Measurements from ENCODE around the gene WTAP.
"Not testable (repeated sequence)": the region's sequence is repeated elsewhere in the genome, so short reads cannot be mapped to it uniquely, and the experiment has no call there.

Gene WTAP

GRCh38 chr6:159700970-159701369 is 26.3 kb upstream of the WTAP start:
- peak overlapping the region; percentile 64 for H3K9ac ChIP-seq (ENCODE audit: low read depth, low read length)

GRCh38 chr6:159701413-159701999 is 25.8 kb upstream of the WTAP start:
- H3K4me1 ChIP-seq (ENCODE audit: control insufficient read depth, insufficient read depth, low read length), result peaks cover 19% of the 10 kb centered on the region
- H3K9me3 ChIP-seq (replicated peaks; ENCODE audit: low read length), result no peaks in the 10 kb centered on the region
- peak overlapping the region; percentile 63 for H3K4me2 ChIP-seq (ENCODE audit: low read length)
- no peak overlapping the region for H3K4me3 ChIP-seq (ENCODE audit: low read length)
- H3K27me3 ChIP-seq (ENCODE audit: control insufficient read depth, insufficient read depth, low read length), result no peaks in the 10 kb centered on the region
- H3K36me3 ChIP-seq (ENCODE audit: insufficient read depth, low read length), result no peaks in the 10 kb centered on the region
- H3K9ac ChIP-seq (ENCODE audit: low read depth, low read length), result peak overlapping the region; percentile 64

More at GRCh38 chr6:159700970-159701369, 26.3 kb upstream of the WTAP start:
- peak overlapping the region; percentile 63 for H3K4me2 ChIP-seq (ENCODE audit: low read length)
- H3K4me1 ChIP-seq (ENCODE audit: control insufficient read depth, insufficient read depth, low read length), result peaks cover 19% of the 10 kb centered on the region
- H3K27me3 ChIP-seq (ENCODE audit: control insufficient read depth, insufficient read depth, low read length), result no peaks in the 10 kb centered on the region
- no peak overlapping the region for H3K4me3 ChIP-seq (ENCODE audit: low read length)
- no peaks in the 10 kb centered on the region for H3K9me3 ChIP-seq (replicated peaks; ENCODE audit: low read length)
- no peaks in the 10 kb centered on the region for H3K36me3 ChIP-seq (ENCODE audit: insufficient read depth, low read length)

- not testable (repeated sequence) for H3K4me2 ChIP-seq (ENCODE audit: low read length); H3K9ac ChIP-seq (ENCODE audit: low read depth, low read length); H3K4me1 ChIP-seq (ENCODE audit: control insufficient read depth, insufficient read depth, low read length); H3K36me3 ChIP-seq (ENCODE audit: insufficient read depth, low read length); H3K9me3 ChIP-seq (replicated peaks; ENCODE audit: low read length); H3K4me3 ChIP-seq (ENCODE audit: low read length); H3K27me3 ChIP-seq (ENCODE audit: control insufficient read depth, insufficient read depth, low read length)
Observed at GRCh38 chr6:159710603-159711002, 16.7 kb upstream of the WTAP start.

DNA sequence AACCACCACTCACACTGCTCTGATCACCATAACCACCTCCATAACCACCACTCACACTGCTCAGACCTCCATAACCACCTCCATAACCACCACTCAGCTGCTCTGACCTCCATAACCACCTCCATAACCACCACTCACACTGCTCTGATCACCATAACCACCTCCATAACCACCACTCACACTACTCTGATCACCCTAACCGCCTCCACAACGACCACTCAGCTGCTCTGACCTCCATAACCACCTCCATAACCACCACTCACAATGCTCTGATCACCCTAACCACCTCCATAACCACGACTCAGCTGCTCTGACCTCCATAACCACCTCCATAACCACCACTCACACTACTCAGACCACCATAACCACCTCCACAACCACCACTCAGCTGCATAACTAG is 14.9 kb upstream of the WTAP start:
- H3K4me2 ChIP-seq (ENCODE audit: low read length); H3K4me3 ChIP-seq (ENCODE audit: low read length); H3K9ac ChIP-seq (ENCODE audit: low read depth, low read length); H3K9me3 ChIP-seq (replicated peaks; ENCODE audit: low read length); H3K27me3 ChIP-seq (ENCODE audit: control insufficient read depth, insufficient read depth, low read length); H3K36me3 ChIP-seq (ENCODE audit: insufficient read depth, low read length): not testable (repeated sequence)
- H3K4me1 ChIP-seq (ENCODE audit: control insufficient read depth, insufficient read depth, low read length), result peaks cover 14% of the 10 kb centered on the region

- H3K4me2 ChIP-seq (ENCODE audit: low read length), result no peak overlapping the region
- peaks cover 20% of the 10 kb centered on the region for H3K4me1 ChIP-seq (ENCODE audit: control insufficient read depth, insufficient read depth, low read length)
- H3K36me3 ChIP-seq (ENCODE audit: insufficient read depth, low read length), result no peaks in the 10 kb centered on the region
- no peak overlapping the region for H3K4me3 ChIP-seq (ENCODE audit: low read length)
- no peaks in the 10 kb centered on the region for H3K27me3 ChIP-seq (ENCODE audit: control insufficient read depth, insufficient read depth, low read length)
- no peak overlapping the region for H3K9ac ChIP-seq (ENCODE audit: low read depth, low read length)
- no peaks in the 10 kb centered on the region for H3K9me3 ChIP-seq (replicated peaks; ENCODE audit: low read length)
Observed at GRCh38 chr6:159713984-159714383, 13.3 kb upstream of the WTAP start.

DNA sequence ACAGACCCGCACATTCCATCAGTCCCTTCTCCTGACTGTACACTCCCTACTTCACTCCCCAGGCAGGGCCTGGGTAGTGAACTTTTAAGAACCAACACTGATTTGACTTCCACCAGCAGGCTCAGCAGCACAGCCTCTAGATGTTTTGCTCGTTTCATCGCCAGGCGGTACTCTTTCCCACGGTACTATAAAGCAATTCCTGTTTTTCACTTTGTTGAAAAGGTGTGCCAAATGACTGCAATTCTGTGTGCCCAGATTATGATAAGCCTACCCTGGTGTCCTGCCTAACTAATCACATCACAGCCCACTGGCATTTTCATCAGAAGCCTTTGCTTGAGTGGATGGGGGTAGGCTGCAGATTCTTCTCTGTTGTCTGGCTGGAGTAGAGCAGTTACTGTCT is 12.9 kb upstream of the WTAP start:
- H3K4me3 ChIP-seq (ENCODE audit: low read length), result no peak overlapping the region
- peaks cover 20% of the 10 kb centered on the region for H3K4me1 ChIP-seq (ENCODE audit: control insufficient read depth, insufficient read depth, low read length)
- H3K27me3 ChIP-seq (ENCODE audit: control insufficient read depth, insufficient read depth, low read length), result no peaks in the 10 kb centered on the region
- H3K4me2 ChIP-seq (ENCODE audit: low read length), result no peak overlapping the region
- no peaks in the 10 kb centered on the region for H3K9me3 ChIP-seq (replicated peaks; ENCODE audit: low read length)
- H3K36me3 ChIP-seq (ENCODE audit: insufficient read depth, low read length), result no peaks in the 10 kb centered on the region
- no peak overlapping the region for H3K9ac ChIP-seq (ENCODE audit: low read depth, low read length)

- Histone ChIP-seq H3K4me2 (ENCODE audit: low read length) (no peak overlapping the region), H3K27me3 (ENCODE audit: control insufficient read depth, insufficient read depth, low read length) (no peaks in the 10 kb centered on the region), H3K9ac (ENCODE audit: low read depth, low read length) (no peak overlapping the region), H3K36me3 (ENCODE audit: insufficient read depth, low read length) (no peaks in the 10 kb centered on the region), H3K4me1 (ENCODE audit: control insufficient read depth, insufficient read depth, low read length) (peaks cover 20% of the 10 kb centered on the region), H3K4me3 (ENCODE audit: low read length) (no peak overlapping the region), H3K9me3 (replicated peaks; ENCODE audit: low read length) (no peaks in the 10 kb centered on the region)
Observed at GRCh38 chr6:159715166-159715565, 12.1 kb upstream of the WTAP start.

GRCh38 chr6:159715605-159716004 is 11.7 kb upstream of the WTAP start:
- no peak overlapping the region for H3K4me2 ChIP-seq (ENCODE audit: low read length)
- no peaks in the 10 kb centered on the region for H3K27me3 ChIP-seq (ENCODE audit: control insufficient read depth, insufficient read depth, low read length)
- H3K9me3 ChIP-seq (replicated peaks; ENCODE audit: low read length), result no peaks in the 10 kb centered on the region
- H3K4me3 ChIP-seq (ENCODE audit: low read length), result no peak overlapping the region
- no peak overlapping the region for H3K9ac ChIP-seq (ENCODE audit: low read depth, low read length)
- peaks cover 20% of the 10 kb centered on the region for H3K4me1 ChIP-seq (ENCODE audit: control insufficient read depth, insufficient read depth, low read length)
- no peaks in the 10 kb centered on the region for H3K36me3 ChIP-seq (ENCODE audit: insufficient read depth, low read length)

GRCh38 chr6:159716247-159717096 is 10.8 kb upstream of the WTAP start:
- Histone ChIP-seq H3K9me3 (replicated peaks; ENCODE audit: low read length) (no peaks in the 10 kb centered on the region), H3K4me1 (ENCODE audit: control insufficient read depth, insufficient read depth, low read length) (peaks cover 20% of the 10 kb centered on the region), H3K4me3 (ENCODE audit: low read length) (peak overlapping the region; percentile 43), H3K9ac (ENCODE audit: low read depth, low read length) (peak overlapping the region; percentile 23), H3K4me2 (ENCODE audit: low read length) (peak overlapping the region; percentile 67), H3K27me3 (ENCODE audit: control insufficient read depth, insufficient read depth, low read length) (no peaks in the 10 kb centered on the region), H3K36me3 (ENCODE audit: insufficient read depth, low read length) (no peaks in the 10 kb centered on the region)

DNA sequence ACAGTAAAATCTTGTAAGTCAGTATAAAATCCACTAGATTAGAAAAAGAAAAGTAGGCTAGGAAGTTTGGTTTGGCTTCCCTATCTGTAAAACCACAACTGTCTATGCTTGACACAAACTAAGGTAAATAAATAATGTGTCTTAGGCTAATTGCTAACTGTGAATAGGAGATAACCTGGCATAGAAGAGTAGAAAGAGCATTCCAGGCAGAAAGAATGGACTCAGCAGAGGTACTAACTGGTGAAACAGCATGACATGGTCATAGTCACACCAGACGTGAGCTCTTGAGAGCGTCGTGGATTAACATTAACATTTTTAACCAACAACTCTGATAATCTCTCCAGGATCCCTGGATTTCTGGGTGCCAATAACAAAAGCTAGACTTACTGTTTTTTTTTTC is 8.7 kb upstream of the WTAP start:
- Histone ChIP-seq H3K4me3 (ENCODE audit: low read length) (no peak overlapping the region), H3K4me2 (ENCODE audit: low read length) (no peak overlapping the region), H3K27me3 (ENCODE audit: control insufficient read depth, insufficient read depth, low read length) (no peaks in the 10 kb centered on the region), H3K9ac (ENCODE audit: low read depth, low read length) (no peak overlapping the region), H3K36me3 (ENCODE audit: insufficient read depth, low read length) (no peaks in the 10 kb centered on the region), H3K9me3 (replicated peaks; ENCODE audit: low read length) (no peaks in the 10 kb centered on the region), H3K4me1 (ENCODE audit: control insufficient read depth, insufficient read depth, low read length) (peaks cover 20% of the 10 kb centered on the region)

GRCh38 chr6:159719287-159719686 is 8.0 kb upstream of the WTAP start:
- no peak overlapping the region for H3K4me3 ChIP-seq (ENCODE audit: low read length)

DNA sequence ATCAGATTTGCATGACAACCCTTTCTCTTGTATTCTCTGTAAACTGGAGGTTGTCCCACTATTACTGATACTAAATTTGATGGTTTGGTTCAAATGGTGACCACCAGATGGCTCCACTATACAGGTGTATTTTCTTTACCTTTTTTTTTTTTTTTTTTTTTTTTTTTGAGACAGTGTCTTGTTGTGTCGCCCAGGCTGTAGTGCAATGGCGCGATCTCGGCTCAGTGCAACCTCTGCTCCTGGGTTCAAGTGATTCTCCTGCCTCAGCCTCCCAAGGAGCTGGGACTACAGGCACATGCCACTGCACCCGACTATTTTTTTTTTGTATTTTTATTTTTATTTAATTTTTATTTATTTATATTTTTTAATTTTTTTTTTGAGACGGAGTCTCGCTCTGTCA is 6.6 kb upstream of the WTAP start:
- no peak overlapping the region for H3K4me3 ChIP-seq (ENCODE audit: low read length)
- no peak overlapping the region for H3K4me2 ChIP-seq (ENCODE audit: low read length)
- peaks cover 21% of the 10 kb centered on the region for H3K4me1 ChIP-seq (ENCODE audit: control insufficient read depth, insufficient read depth, low read length)
- H3K9ac ChIP-seq (ENCODE audit: low read depth, low read length), result no peak overlapping the region
- no peaks in the 10 kb centered on the region for H3K27me3 ChIP-seq (ENCODE audit: control insufficient read depth, insufficient read depth, low read length)
- no peaks in the 10 kb centered on the region for H3K9me3 ChIP-seq (replicated peaks; ENCODE audit: low read length)
- no peaks in the 10 kb centered on the region for H3K36me3 ChIP-seq (ENCODE audit: insufficient read depth, low read length)

More at GRCh38 chr6:159719287-159719686, 8.0 kb upstream of the WTAP start:
- H3K36me3 ChIP-seq (ENCODE audit: insufficient read depth, low read length), result no peaks in the 10 kb centered on the region
- H3K4me1 ChIP-seq (ENCODE audit: control insufficient read depth, insufficient read depth, low read length), result peaks cover 20% of the 10 kb centered on the region
- H3K9me3 ChIP-seq (replicated peaks; ENCODE audit: low read length), result no peaks in the 10 kb centered on the region
- H3K9ac ChIP-seq (ENCODE audit: low read depth, low read length), result no peak overlapping the region
- H3K27me3 ChIP-seq (ENCODE audit: control insufficient read depth, insufficient read depth, low read length), result no peaks in the 10 kb centered on the region
- H3K4me2 ChIP-seq (ENCODE audit: low read length), result no peak overlapping the region
